GM13976 (cell line): ENCODE measurements around the gene HELZ2.

Source experiments
- DNase-seq: peaks from one replicate; pipeline ENCODE4 v3.0.0; 2012; ENCODE audit warnings: low spot score
- in situ Hi-C: fragments of 300-500 bp; cut with MboI; formaldehyde crosslinking; loops from one replicate; pipeline ENCODE4 v1.12.0; 2022; ENCODE audit warnings: low sequenced_read_pairs, mixed read lengths, inconsistent platforms; ENCODE audit not compliant: unreplicated experiment
- TF ChIP-seq, protein P1 (sequence below): IDR thresholded peaks from 2 replicates; pipeline ENCODE4 v1.5.1; 2012; ENCODE audit warnings: borderline replicate concordance, mild to moderate bottlenecking; ENCODE audit not compliant: insufficient read depth; ENCODE audit errors: extremely low read depth, missing control alignments, control extremely low read depth

HELZ2 gene

DNA sequence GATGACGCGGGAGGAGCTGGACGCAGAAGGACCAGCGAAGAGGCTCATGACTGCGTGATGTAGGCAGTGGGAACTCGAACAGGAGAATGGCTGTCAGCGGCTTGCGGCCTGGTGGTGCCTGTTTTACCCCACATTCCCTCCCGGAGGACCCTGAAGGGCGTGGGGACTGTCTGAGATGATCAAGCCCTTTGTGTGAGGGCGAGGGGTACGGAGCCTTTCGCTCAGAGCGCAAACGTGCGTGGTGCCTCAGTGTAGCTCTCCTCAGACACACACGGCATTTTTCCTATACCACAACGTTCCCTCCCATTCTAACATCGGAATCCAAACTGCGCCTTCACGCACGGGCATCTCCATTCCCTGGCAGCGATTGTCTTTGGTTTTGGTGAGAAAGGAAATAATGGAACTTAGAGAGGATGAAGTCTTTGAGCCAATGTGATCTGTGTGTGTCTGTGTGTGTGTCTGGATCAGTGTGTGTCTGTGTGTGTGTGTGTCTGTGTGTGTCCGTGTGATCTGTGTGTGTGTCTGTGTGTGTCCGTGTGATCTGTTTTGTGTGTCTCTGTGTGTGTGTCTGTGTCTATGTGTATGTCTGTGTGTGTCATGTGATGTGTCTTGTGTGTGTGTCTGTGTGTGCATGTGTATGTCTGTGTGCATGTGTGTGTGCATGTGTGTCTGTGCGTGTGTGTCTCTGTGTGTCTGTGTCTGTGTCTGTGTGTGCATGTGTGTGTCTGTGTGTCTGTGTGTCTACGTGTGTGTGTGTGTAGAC is 42.2 kb downstream of the HELZ2 start:
- no peak for DNase-seq
- in situ Hi-C loops = loop anchor here (25.0 kb wide), 1 partner anchor 330 kb away; the partner anchor contains the start of genes ABHD16B and TPD52L2
- TF ChIP-seq, protein P1, sequence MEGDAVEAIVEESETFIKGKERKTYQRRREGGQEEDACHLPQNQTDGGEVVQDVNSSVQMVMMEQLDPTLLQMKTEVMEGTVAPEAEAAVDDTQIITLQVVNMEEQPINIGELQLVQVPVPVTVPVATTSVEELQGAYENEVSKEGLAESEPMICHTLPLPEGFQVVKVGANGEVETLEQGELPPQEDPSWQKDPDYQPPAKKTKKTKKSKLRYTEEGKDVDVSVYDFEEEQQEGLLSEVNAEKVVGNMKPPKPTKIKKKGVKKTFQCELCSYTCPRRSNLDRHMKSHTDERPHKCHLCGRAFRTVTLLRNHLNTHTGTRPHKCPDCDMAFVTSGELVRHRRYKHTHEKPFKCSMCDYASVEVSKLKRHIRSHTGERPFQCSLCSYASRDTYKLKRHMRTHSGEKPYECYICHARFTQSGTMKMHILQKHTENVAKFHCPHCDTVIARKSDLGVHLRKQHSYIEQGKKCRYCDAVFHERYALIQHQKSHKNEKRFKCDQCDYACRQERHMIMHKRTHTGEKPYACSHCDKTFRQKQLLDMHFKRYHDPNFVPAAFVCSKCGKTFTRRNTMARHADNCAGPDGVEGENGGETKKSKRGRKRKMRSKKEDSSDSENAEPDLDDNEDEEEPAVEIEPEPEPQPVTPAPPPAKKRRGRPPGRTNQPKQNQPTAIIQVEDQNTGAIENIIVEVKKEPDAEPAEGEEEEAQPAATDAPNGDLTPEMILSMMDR = no peak

DNA sequence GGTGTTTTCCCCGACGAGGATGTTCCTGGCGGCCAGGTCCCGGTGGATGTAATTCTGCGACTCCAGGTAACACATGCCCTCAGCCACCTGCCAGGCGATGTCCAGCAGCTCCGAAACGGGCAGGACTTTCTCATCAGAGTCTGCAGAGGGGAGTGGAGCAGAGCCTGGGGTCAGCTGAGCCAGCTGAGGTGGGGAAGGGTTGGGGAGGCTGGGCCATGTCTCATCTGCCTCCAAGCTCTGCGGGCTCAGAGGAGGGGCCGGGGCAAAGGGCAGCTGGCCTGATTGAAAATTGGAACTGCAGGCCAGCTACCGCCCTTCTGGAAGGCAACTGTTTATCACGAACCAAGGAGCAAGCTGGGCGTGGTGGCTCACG is 43.3 kb downstream of the HELZ2 start:
- TF ChIP-seq, protein P1 = no peak
- no peak for DNase-seq
- in situ Hi-C loops = loop anchor here (25.0 kb wide), 1 partner anchor 332 kb away; the partner anchor contains the start of genes ABHD16B and TPD52L2

- DNase-seq = no peak
- TF ChIP-seq, protein P1 = no peak
- in situ Hi-C loops = loop anchor here (25.0 kb wide), 1 partner anchor 332 kb away; the partner anchor contains the start of genes ABHD16B and TPD52L2
Observed at GRCh38 chr20:63529861-63530787, 43.9 kb downstream of the HELZ2 start.

- in situ Hi-C loops = loop anchor here (25.0 kb wide), 1 partner anchor 333 kb away; the partner anchor contains the start of genes ABHD16B and TPD52L2
- TF ChIP-seq, protein P1 = no peak
- DNase-seq = no peak
Observed at GRCh38 chr20:63529180-63529860, 44.7 kb downstream of the HELZ2 start.

DNA sequence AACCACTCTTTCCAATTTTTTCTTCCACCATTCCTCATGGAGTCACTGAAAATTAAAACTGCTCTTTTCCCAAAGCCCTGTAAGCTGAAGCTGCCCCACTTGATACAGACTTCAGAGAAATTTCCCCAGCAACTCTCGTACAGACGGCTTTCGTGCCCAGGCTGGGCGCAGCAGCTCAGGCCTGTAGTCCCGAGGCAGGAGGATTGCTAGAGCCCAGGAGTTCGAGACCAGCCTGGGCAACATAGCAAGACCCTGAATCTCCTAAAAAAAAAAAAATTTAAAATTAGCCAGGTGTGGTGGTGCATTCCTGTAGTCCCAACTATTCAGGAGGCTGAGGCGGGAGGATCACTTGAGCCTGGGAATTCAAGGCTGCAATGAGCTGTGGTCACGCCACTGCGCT is 46.9 kb downstream of the HELZ2 start:
- in situ Hi-C loops = loop anchor here (25.0 kb wide), 1 partner anchor 335 kb away; the partner anchor contains the start of genes ABHD16B and TPD52L2
- no peak for DNase-seq
- TF ChIP-seq, protein P1 = no peak

DNA sequence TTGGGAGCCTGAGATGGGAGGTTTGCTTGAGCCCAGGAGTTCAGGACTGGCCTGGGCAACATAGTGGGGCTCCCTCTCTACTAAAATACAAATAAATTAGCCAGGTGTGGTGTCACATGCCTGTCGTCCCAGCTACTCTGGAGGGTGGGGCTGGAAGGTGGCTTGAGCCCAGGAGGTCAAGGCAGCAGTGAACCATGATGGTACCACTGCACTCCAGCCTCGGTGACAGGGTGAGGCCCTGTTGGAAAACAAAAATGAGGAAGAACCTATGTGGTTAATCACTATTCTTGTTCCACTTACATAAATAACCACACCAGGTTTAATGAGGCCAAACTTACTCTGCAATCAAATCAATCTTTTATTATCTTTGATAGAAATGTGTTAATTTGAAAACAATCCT is 48.1 kb downstream of the HELZ2 start:
- TF ChIP-seq, protein P1 = no peak
- in situ Hi-C loops = loop anchor here (25.0 kb wide), 1 partner anchor 336 kb away; the partner anchor contains the start of genes ABHD16B and TPD52L2
- DNase-seq = no peak
